Esophagus squamous epithelium (tissue), 4 donors: ENCODE results near the gene SMYD3.

Experiments
- CTCF ChIP-seq, 6 experiments: fragments of 450-650 bp in 4 of 6; fragments of 200-600 bp in 2 of 6; sonication (generic) in 2 of 6; IDR thresholded peaks; one replicate each; pipeline ENCODE4 v1.5.1; 2016 to 2019; ENCODE audit warnings: antibody characterized with exemption in 6 of 6, mild to moderate bottlenecking in 4 of 6, moderate library complexity in 4 of 6
- POLR2A ChIP-seq, 4 donors: fragments of 450-650 bp; IDR thresholded peaks; one replicate each; pipeline ENCODE4 v1.6.1; 2017; ENCODE audit warnings: antibody characterized with exemption in 4 of 4, mild to moderate bottlenecking in 4 of 4, moderate library complexity in 3 of 4

- no peak for TF ChIP-seq CTCF (IDR thresholded peaks at IDR 0.05)
- TF ChIP-seq POLR2A (IDR thresholded peaks at IDR 0.05) = no peak
These were observed 47.9 kb downstream of the SMYD3 start for GRCh38 chr1:246459221-246459620.
